SK-N-MC (cell line): Measurements from ENCODE around the gene VPS37B.
A peak's percentile ranks its signal among the peaks of the same experiment; 100 is the strongest.

Source experiments
- DNase-seq: peaks from one replicate; pipeline ENCODE4 v3.0.0-alpha.2; 2011; ENCODE audit warnings: low read depth, low spot score
- H3K27ac ChIP-seq: fragments of 200-600 bp; sonication (generic); 2 replicates; pipeline ENCODE4 v1.5.1; 2016; ENCODE audit warnings: mixed run types
- H3K36me3 ChIP-seq: fragments of 200-600 bp; sonication (generic); 2 replicates; pipeline ENCODE4 v1.6.1; 2017; ENCODE audit warnings: antibody characterized with exemption, low read length, mixed read lengths; ENCODE audit not compliant: insufficient read depth
- H3K4me3 ChIP-seq: fragments of 200-600 bp; sonication (generic); 2 replicates; pipeline ENCODE4 v1.5.1; 2016
- H3K9ac ChIP-seq: fragments of 200-600 bp; sonication (generic); 2 replicates; pipeline ENCODE4 v1.8.0; 2017; ENCODE audit warnings: mixed run types, mixed read lengths; ENCODE audit not compliant: insufficient read length
- H3K9me3 ChIP-seq: fragments of 200-600 bp; sonication (generic); 2 replicates; pipeline ENCODE4 v1.6.1; 2017; ENCODE audit warnings: low read depth, mild to moderate bottlenecking, antibody characterized with exemption, low read length, moderate library complexity, mixed read lengths
- EZH2 ChIP-seq: fragments of 200-600 bp; sonication (generic); IDR thresholded peaks from one replicate; pipeline ENCODE4 v1.6.1; 2017; ENCODE audit warnings: antibody characterized with exemption
- FOXP2 ChIP-seq: optimal IDR thresholded peaks from 2 replicates; pipeline ENCODE3; 2011; ENCODE audit warnings: mild to moderate bottlenecking, moderate library complexity; ENCODE audit not compliant: insufficient read depth; ENCODE audit errors: extremely low read length, control extremely low read depth
- POLR2AphosphoS5 ChIP-seq: IDR thresholded peaks from 2 replicates; pipeline ENCODE4 v1.6.1; 2012; ENCODE audit warnings: mild to moderate bottlenecking, low read depth, low read length, borderline replicate concordance

Gene VPS37B

GRCh38 chr12:122886851-122887818 is 8.8 kb downstream of the VPS37B start:
- no peaks in the 10 kb centered on the region for H3K9me3 ChIP-seq
- no peak overlapping the region for H3K4me3 ChIP-seq
- H3K9ac ChIP-seq: no peak overlapping the region
- no peaks in the 10 kb centered on the region for H3K36me3 ChIP-seq
- no peak overlapping the region for H3K27ac ChIP-seq
- DNase-seq: no peak
- TF ChIP-seq EZH2: no peak
- TF ChIP-seq FOXP2: no peak
- no peak for TF ChIP-seq POLR2AphosphoS5

- H3K4me3 ChIP-seq: no peak overlapping the region
Observed at GRCh38 chr12:122886161-122886560, 9.8 kb downstream of the VPS37B start.

GRCh38 chr12:122884860-122885259 is 11.1 kb downstream of the VPS37B start:
- Histone ChIP-seq H3K9ac (no peak overlapping the region), H3K36me3 (no peaks in the 10 kb centered on the region), H3K4me3 (no peak overlapping the region), H3K9me3 (no peaks in the 10 kb centered on the region), H3K27ac (no peak overlapping the region)
- TF ChIP-seq POLR2AphosphoS5 (no peak), FOXP2 (no peak), EZH2 (no peak)
- DNase-seq: no peak

More at GRCh38 chr12:122886161-122886560, 9.8 kb downstream of the VPS37B start:
- Histone ChIP-seq H3K36me3 (no peaks in the 10 kb centered on the region), H3K9ac (no peak overlapping the region), H3K27ac (no peak overlapping the region), H3K9me3 (no peaks in the 10 kb centered on the region)
- TF ChIP-seq POLR2AphosphoS5 (no peak), EZH2 (no peak), FOXP2 (no peak)
- DNase-seq: no peak

GRCh38 chr12:122884091-122884826 is 11.7 kb downstream of the VPS37B start:
- TF ChIP-seq EZH2 (no peak), FOXP2 (no peak), POLR2AphosphoS5 (no peak)
- H3K4me3 ChIP-seq: no peak overlapping the region

GRCh38 chr12:122882908-122883558 is 12.9 kb downstream of the VPS37B start:
- no peak overlapping the region for H3K9ac ChIP-seq
- no peaks in the 10 kb centered on the region for H3K36me3 ChIP-seq
- no peak for DNase-seq
- no peaks in the 10 kb centered on the region for H3K9me3 ChIP-seq
- H3K27ac ChIP-seq: peak overlapping the region; percentile 81; the same call in 1 of the 2 replicates
- H3K4me3 ChIP-seq: no peak overlapping the region
- TF ChIP-seq EZH2: no peak
- TF ChIP-seq FOXP2: no peak
- TF ChIP-seq POLR2AphosphoS5: no peak

More at GRCh38 chr12:122884091-122884826, 11.7 kb downstream of the VPS37B start:
- DNase-seq: no peak
- H3K9me3 ChIP-seq: no peaks in the 10 kb centered on the region
- no peak overlapping the region for H3K27ac ChIP-seq
- no peaks in the 10 kb centered on the region for H3K36me3 ChIP-seq
- no peak overlapping the region for H3K9ac ChIP-seq

- peak; percentile 69 for DNase-seq
- H3K9me3 ChIP-seq: no peaks in the 10 kb centered on the region
- TF ChIP-seq FOXP2 (peak; percentile 60), POLR2AphosphoS5 (no peak), EZH2 (no peak)
- peak overlapping the region; percentile 55 for H3K4me3 ChIP-seq
- peak overlapping the region; percentile 81 for H3K27ac ChIP-seq
- H3K9ac ChIP-seq: peak overlapping the region; percentile 58
- no peaks in the 10 kb centered on the region for H3K36me3 ChIP-seq
Observed at GRCh38 chr12:122880668-122881067, 15.3 kb downstream of the VPS37B start.

- Histone ChIP-seq H3K9me3 (no peaks in the 10 kb centered on the region), H3K36me3 (no peaks in the 10 kb centered on the region), H3K9ac (peak overlapping the region; percentile 58), H3K27ac (peak overlapping the region; percentile 81), H3K4me3 (peak overlapping the region; percentile 55)
- DNase-seq: no peak
- no peak for TF ChIP-seq EZH2
- no peak for TF ChIP-seq FOXP2
- TF ChIP-seq POLR2AphosphoS5: no peak
Observed at GRCh38 chr12:122880155-122880667, 15.7 kb downstream of the VPS37B start.
